Measurements from ENCODE around the gene DTWD1. TPM values are rescaled to one million over a fixed set of nuclear protein-coding genes. Genes with fewer than 3 reads are reported as not detected.

The DTWD1 gene
- total and polyA plus RNA-seq, 2 experiments from 2014 or later = 63.7 to 107 TPM

DNA sequence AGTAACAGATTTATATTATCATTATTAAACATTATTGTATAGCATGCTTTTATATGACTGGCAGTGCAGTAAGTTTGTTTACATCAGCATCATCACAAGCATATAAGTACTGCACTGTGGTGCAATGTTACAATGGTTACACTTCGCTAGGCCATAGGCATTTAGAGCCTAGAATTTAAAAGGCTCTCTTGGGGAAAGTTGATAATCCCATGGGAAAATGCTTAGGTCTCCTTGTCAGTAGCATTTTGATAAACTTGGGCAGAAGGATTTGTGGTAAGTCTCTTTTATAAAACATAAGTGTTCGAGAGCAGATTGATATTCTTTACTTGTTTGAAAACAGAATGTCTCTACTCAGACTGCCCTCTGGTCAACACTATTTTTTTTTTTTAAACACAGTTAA lies 7.5 kb downstream of the DTWD1 start:
- in situ Hi-C loops (cut with MboI) = no loop called here
- Histone ChIP-seq H3K4me3 (no peak overlapping the region), H3K9ac (no peak overlapping the region; the same call in 1 of the 2 replicates), H3F3A (ENCODE audit: insufficient read depth) (peaks cover 48% of the 10 kb centered on the region), H3K79me2 (ENCODE audit: insufficient read depth) (peaks cover 87% of the 10 kb centered on the region), H3K27ac (peak overlapping the region; percentile 94), H3K4me2 (ENCODE audit: unreplicated experiment) (peak overlapping the region; percentile 50), H3K36me3 (ENCODE audit: low read depth) (peaks cover 59% of the 10 kb centered on the region), H3K4me1 (ENCODE audit: insufficient read depth) (peaks cover 67% of the 10 kb centered on the region), H4K20me1 (ENCODE audit: insufficient read depth) (no peaks in the 10 kb centered on the region), H3K27me3 (replicated peaks; ENCODE audit: insufficient read depth) (no peaks in the 10 kb centered on the region), H2AFZ (no peak overlapping the region), H3K9me2 (ENCODE audit: insufficient read depth) (no peaks in the 10 kb centered on the region; the same call in 1 of the 2 replicates), H3K9me3 (ENCODE audit: low read depth) (no peaks in the 10 kb centered on the region)
- TF ChIP-seq EZH2phosphoT487 (IDR thresholded peaks at IDR 0.05; ENCODE audit: insufficient read depth, low read depth) (no peak), EZH2 (IDR thresholded peaks at IDR 0.05; ENCODE audit: insufficient read depth, poor library complexity, severe bottlenecking) (no peak)
- no peak for DNase-seq
- 96 to 100% methylated on average over 2 of the region's 2 CpGs for WGBS, 2 experiments (ENCODE audit: low coverage in 1 of 2, low lambda C conversion rate in 2 of 2, missing lambda C conversion rate in 2 of 2)

DNA sequence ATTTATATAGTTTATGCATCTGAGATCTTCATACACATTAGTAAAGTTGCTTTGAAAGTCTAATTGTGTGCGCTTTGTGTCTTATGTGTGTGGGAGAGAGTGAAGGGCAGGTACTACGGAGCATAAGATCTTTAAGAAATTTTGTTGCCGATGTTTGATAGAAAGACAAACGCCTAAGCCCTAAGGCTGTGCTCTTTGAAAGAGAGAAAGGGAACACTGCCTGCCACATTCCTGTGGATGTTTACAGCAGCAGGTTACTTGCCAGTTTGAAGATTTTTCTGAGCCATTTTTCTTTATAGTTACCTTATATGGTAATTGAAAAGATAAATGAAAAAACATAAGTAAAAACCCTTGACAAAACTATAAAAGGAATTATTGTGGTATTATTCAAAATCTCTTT lies 17.0 kb downstream of the DTWD1 start:
- peaks cover 6% of the 10 kb centered on the region; the same call in 1 of the 2 replicates for H3F3A ChIP-seq (ENCODE audit: insufficient read depth)
- no peak overlapping the region for H3K4me2 ChIP-seq (ENCODE audit: unreplicated experiment)
- no peaks in the 10 kb centered on the region for H3K9me2 ChIP-seq (ENCODE audit: insufficient read depth)
- H3K4me3 ChIP-seq = no peak overlapping the region
- H3K4me1 ChIP-seq (ENCODE audit: insufficient read depth) = no peaks in the 10 kb centered on the region
- no peak overlapping the region for H2AFZ ChIP-seq
- no peak for TF ChIP-seq EZH2 (IDR thresholded peaks at IDR 0.05; ENCODE audit: insufficient read depth, poor library complexity, severe bottlenecking)
- TF ChIP-seq EZH2phosphoT487 (IDR thresholded peaks at IDR 0.05; ENCODE audit: insufficient read depth, low read depth) = no peak
- peaks cover 97% of the 10 kb centered on the region for H3K79me2 ChIP-seq (ENCODE audit: insufficient read depth)
- H4K20me1 ChIP-seq (ENCODE audit: insufficient read depth) = no peaks in the 10 kb centered on the region
- no peaks in the 10 kb centered on the region for H3K27me3 ChIP-seq (replicated peaks; ENCODE audit: insufficient read depth)
- H3K27ac ChIP-seq = no peak overlapping the region
- peaks cover 75% of the 10 kb centered on the region for H3K36me3 ChIP-seq (ENCODE audit: low read depth)
- in situ Hi-C loops (cut with MboI) = no loop called here
- H3K9ac ChIP-seq = no peak overlapping the region
- no peak for DNase-seq
- H3K9me3 ChIP-seq (ENCODE audit: low read depth) = no peaks in the 10 kb centered on the region
- 97 to 100% methylated on average over 4 of the region's 4 CpGs for WGBS, 2 experiments (ENCODE audit: low coverage in 1 of 2, low lambda C conversion rate in 2 of 2, missing lambda C conversion rate in 2 of 2)

DNA sequence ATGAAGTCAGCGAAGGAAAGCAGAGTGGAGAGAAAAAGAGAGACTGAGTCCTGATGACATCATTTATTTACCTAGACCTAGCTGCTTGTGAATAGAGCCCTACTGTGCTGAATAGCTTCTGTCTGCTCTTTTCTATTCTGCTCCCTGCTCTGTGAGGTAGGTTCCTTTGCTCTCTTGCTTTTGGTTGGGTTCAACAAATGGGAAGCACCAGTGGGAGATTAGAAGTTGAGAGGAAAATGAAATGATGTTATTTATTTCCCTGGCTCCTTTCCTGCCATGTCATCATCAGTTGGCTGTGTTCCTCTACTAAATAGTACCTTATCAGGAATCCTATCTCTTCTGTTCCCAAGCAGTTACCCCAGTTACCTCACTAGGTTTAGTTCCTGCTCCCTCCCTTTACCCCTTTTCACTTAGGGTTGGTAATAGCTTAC lies 23.5 kb downstream of the DTWD1 start:
- Histone ChIP-seq H3K4me3 (no peak overlapping the region), H3K9me2 (ENCODE audit: insufficient read depth) (no peaks in the 10 kb centered on the region), H3F3A (ENCODE audit: insufficient read depth) (peaks cover 33% of the 10 kb centered on the region; the same call in 1 of the 2 replicates), H3K36me3 (ENCODE audit: low read depth) (peaks cover 59% of the 10 kb centered on the region), H3K9me3 (ENCODE audit: low read depth) (no peaks in the 10 kb centered on the region), H3K27ac (no peak overlapping the region), H3K79me2 (ENCODE audit: insufficient read depth) (peaks cover 47% of the 10 kb centered on the region), H2AFZ (no peak overlapping the region), H3K4me1 (ENCODE audit: insufficient read depth) (peaks cover 30% of the 10 kb centered on the region), H3K9ac (no peak overlapping the region), H3K4me2 (ENCODE audit: unreplicated experiment) (no peak overlapping the region), H3K27me3 (replicated peaks; ENCODE audit: insufficient read depth) (no peaks in the 10 kb centered on the region), H4K20me1 (ENCODE audit: insufficient read depth) (no peaks in the 10 kb centered on the region)
- in situ Hi-C loops (cut with MboI) = no loop called here
- no peak for TF ChIP-seq EZH2 (IDR thresholded peaks at IDR 0.05; ENCODE audit: insufficient read depth, poor library complexity, severe bottlenecking)
- no peak for TF ChIP-seq EZH2phosphoT487 (IDR thresholded peaks at IDR 0.05; ENCODE audit: insufficient read depth, low read depth)
- WGBS, 2 experiments (ENCODE audit: low coverage in 1 of 2, low lambda C conversion rate in 2 of 2, missing lambda C conversion rate in 2 of 2) = 94 to 100% methylated on average over 1 of the region's 1 CpG
- peak; percentile 21 for DNase-seq

DNA sequence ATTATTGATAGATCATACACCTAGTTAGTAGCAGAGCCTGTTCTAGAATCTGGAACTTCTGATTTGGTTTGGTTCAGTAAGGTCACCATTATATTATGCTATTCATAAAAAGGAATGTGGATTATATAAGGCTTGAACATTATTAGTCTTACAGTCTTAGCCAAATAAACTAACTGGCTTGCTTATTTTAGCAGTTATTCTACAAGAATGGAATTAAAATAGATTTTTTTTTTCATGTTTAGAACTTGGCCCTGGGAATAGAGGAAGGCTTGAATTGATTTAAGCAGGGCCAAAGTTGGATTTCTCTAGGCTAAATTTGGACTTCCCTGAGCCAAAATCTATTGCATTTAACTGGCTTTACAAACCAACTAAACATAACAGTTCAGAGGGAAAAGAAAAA lies 24.4 kb downstream of the DTWD1 start:
- in situ Hi-C loops (cut with MboI) = no loop called here
- H3F3A ChIP-seq (ENCODE audit: insufficient read depth) = peaks cover 33% of the 10 kb centered on the region; the same call in 1 of the 2 replicates
- no peak for DNase-seq

DNA sequence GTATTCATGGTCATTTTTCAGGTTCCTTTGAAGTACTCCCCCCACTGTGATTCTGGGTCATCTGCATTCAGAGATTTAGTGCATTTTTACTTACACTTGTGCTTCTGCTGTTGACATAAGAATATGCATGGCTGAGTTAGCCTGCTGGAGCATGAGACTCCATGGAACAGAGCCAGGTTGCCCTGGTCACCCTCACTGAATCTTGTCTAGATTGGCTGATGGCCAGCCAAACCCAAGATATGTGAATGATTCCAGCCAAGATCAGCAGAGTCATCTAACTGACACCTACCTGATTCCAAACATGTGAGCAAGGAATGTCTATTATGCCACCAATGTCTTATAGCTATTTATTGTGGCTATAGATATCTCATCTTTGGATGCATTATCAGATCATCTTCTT lies 25.1 kb downstream of the DTWD1 start:
- Histone ChIP-seq H4K20me1 (ENCODE audit: insufficient read depth) (no peaks in the 10 kb centered on the region), H3K4me1 (ENCODE audit: insufficient read depth) (peaks cover 36% of the 10 kb centered on the region), H3K79me2 (ENCODE audit: insufficient read depth) (peaks cover 31% of the 10 kb centered on the region), H3K36me3 (ENCODE audit: low read depth) (peaks cover 51% of the 10 kb centered on the region), H3F3A (ENCODE audit: insufficient read depth) (peaks cover 34% of the 10 kb centered on the region), H3K4me3 (no peak overlapping the region), H2AFZ (no peak overlapping the region), H3K9ac (no peak overlapping the region), H3K4me2 (ENCODE audit: unreplicated experiment) (no peak overlapping the region), H3K27ac (peak overlapping the region; percentile 32), H3K27me3 (replicated peaks; ENCODE audit: insufficient read depth) (no peaks in the 10 kb centered on the region), H3K9me2 (ENCODE audit: insufficient read depth) (no peaks in the 10 kb centered on the region), H3K9me3 (ENCODE audit: low read depth) (no peaks in the 10 kb centered on the region)
- TF ChIP-seq EZH2 (IDR thresholded peaks at IDR 0.05; ENCODE audit: insufficient read depth, poor library complexity, severe bottlenecking) (no peak), EZH2phosphoT487 (IDR thresholded peaks at IDR 0.05; ENCODE audit: insufficient read depth, low read depth) (no peak)
- in situ Hi-C loops (cut with MboI) = no loop called here
- DNase-seq = peak; percentile 84

More for the DNA sequence above, 24.4 kb downstream of the DTWD1 start:
- Histone ChIP-seq H3K4me1 (ENCODE audit: insufficient read depth) (peaks cover 36% of the 10 kb centered on the region), H3K9me3 (ENCODE audit: low read depth) (no peaks in the 10 kb centered on the region), H3K36me3 (ENCODE audit: low read depth) (peaks cover 56% of the 10 kb centered on the region), H3K27me3 (replicated peaks; ENCODE audit: insufficient read depth) (no peaks in the 10 kb centered on the region), H3K4me2 (ENCODE audit: unreplicated experiment) (no peak overlapping the region), H3K9me2 (ENCODE audit: insufficient read depth) (no peaks in the 10 kb centered on the region), H3K9ac (no peak overlapping the region), H4K20me1 (ENCODE audit: insufficient read depth) (no peaks in the 10 kb centered on the region), H3K4me3 (no peak overlapping the region), H3K27ac (peak overlapping the region; percentile 29), H2AFZ (no peak overlapping the region), H3K79me2 (ENCODE audit: insufficient read depth) (peaks cover 38% of the 10 kb centered on the region)
- TF ChIP-seq EZH2phosphoT487 (IDR thresholded peaks at IDR 0.05; ENCODE audit: insufficient read depth, low read depth) = no peak
- no peak for TF ChIP-seq EZH2 (IDR thresholded peaks at IDR 0.05; ENCODE audit: insufficient read depth, poor library complexity, severe bottlenecking)
